Measurements from ENCODE around the gene CPLANE2.

GRCh38 chr1:16205891-16206546, 31.0 kb downstream of the CPLANE2 start:
- TF ChIP-seq CTCF (IDR thresholded peaks at IDR 0.05), result no peak
- TF ChIP-seq POLR2A (IDR thresholded peaks at IDR 0.05), result no peak
